ENCODE data around the gene TFF2.

The TFF2 gene

GRCh38 chr21:42384156-42384945, 33.6 kb upstream of the TFF2 start:
- DNase-seq (ENCODE audit: low read depth in 3 of 3): no peak

- no peak for DNase-seq (ENCODE audit: low read depth in 3 of 3)
These were observed 32.5 kb upstream of the TFF2 start for GRCh38 chr21:42383331-42383730.

- no peak for DNase-seq (ENCODE audit: low read depth in 3 of 3)
These were observed 32.1 kb upstream of the TFF2 start for GRCh38 chr21:42382915-42383314.

GRCh38 chr21:42381347-42381984, 30.7 kb upstream of the TFF2 start:
- DNase-seq (ENCODE audit: low read depth in 3 of 3): no peak

GRCh38 chr21:42379426-42380215, 28.8 kb upstream of the TFF2 start:
- no peak for DNase-seq (ENCODE audit: low read depth in 3 of 3)

- DNase-seq (ENCODE audit: low read depth in 3 of 3): no peak
These were observed 27.6 kb upstream of the TFF2 start for GRCh38 chr21:42378418-42378817.

GRCh38 chr21:42377951-42378340, 27.2 kb upstream of the TFF2 start:
- DNase-seq (ENCODE audit: low read depth in 3 of 3): no peak

GRCh38 chr21:42377211-42377950, 26.6 kb upstream of the TFF2 start:
- DNase-seq (ENCODE audit: low read depth in 3 of 3): no peak

GRCh38 chr21:42376338-42376982, 25.7 kb upstream of the TFF2 start:
- DNase-seq (ENCODE audit: low read depth in 3 of 3): no peak

- no peak for DNase-seq (ENCODE audit: low read depth in 3 of 3)
These were observed 25.2 kb upstream of the TFF2 start for GRCh38 chr21:42375966-42376337.

- no peak for DNase-seq (ENCODE audit: low read depth in 3 of 3)
These were observed 24.7 kb upstream of the TFF2 start for GRCh38 chr21:42375506-42375905.

GRCh38 chr21:42374864-42375499, 24.2 kb upstream of the TFF2 start:
- DNase-seq (ENCODE audit: low read depth in 3 of 3): peak in 1 of 3 experiments; percentile 14

GRCh38 chr21:42374457-42374856, 23.7 kb upstream of the TFF2 start:
- DNase-seq (ENCODE audit: low read depth in 3 of 3): no peak

- no peak for DNase-seq (ENCODE audit: low read depth in 3 of 3)
These were observed 23.2 kb upstream of the TFF2 start for GRCh38 chr21:42373908-42374455.

GRCh38 chr21:42373196-42373907, 22.6 kb upstream of the TFF2 start:
- peak in 1 of 3 experiments; percentile 38 for DNase-seq (ENCODE audit: low read depth in 3 of 3)

GRCh38 chr21:42370894-42371654, 20.3 kb upstream of the TFF2 start:
- no peak for DNase-seq (ENCODE audit: low read depth in 3 of 3)

GRCh38 chr21:42369821-42370220, 19.0 kb upstream of the TFF2 start:
- no peak for DNase-seq (ENCODE audit: low read depth in 3 of 3)

- no peak for DNase-seq (ENCODE audit: low read depth in 3 of 3)
These were observed 16.8 kb upstream of the TFF2 start for GRCh38 chr21:42367367-42368165.
